Stimulated activated CD8-positive, alpha-beta memory T cell treated with anti-CD3 and anti-CD28 coated beads, Interleukin-4, amount 100 ng/mL, for 4 hours (primary cell): ENCODE measurements around the gene PRXL2C.

Experiments used
- DNase-seq, 2 donors: peaks; one replicate each; pipeline ENCODE4 v3.0.0-alpha.2; 2020; ENCODE audit warnings: low read depth in 2 of 2, low spot score in 1 of 2

PRXL2C gene

GRCh38 chr9:96612966-96613589 lies 42.0 kb downstream of the PRXL2C start:
- no peak for DNase-seq

DNA sequence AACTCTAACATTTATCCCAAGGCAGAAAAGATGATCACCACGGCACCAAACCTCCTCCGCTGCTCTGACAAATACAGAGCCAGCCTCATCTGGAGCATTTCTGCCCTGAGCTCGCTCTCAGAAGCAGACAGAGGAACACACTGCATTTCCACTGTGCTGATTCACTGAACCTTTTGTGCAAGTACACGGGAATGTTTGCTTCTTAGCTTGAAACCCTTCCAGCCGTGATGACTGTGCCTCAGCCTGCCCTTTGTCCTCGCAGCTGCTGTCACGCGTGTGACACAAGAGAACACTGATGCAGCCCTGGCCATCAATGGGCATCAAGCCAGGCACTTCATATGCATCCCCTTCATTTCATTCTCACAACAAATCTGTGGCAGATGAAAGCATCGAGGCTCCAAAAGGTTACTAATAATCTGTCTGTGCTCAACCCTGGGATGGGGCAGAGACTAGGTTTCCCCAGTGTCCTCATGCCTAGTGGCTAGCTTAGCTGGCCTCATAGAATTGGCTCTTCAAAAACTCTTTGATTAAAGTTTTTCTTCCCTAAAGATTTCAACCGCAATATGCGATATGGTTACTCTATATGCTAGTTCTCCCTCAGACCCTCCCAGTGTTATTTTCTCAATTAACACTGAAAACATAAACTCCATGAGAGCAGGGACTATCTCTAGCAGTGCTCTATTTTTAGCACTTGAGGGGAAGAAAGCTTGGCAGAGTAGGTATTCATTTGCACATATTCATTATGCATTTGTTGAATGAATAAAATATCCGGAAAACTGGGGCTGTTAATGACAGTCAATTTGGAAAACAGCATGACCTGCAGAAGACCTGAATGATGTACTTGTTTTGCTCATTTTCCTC lies 42.8 kb downstream of the PRXL2C start:
- DNase-seq: no peak

GRCh38 chr9:96611302-96611701 lies 43.8 kb downstream of the PRXL2C start:
- DNase-seq: no peak

GRCh38 chr9:96609732-96610131 lies 45.4 kb downstream of the PRXL2C start:
- DNase-seq: no peak

DNA sequence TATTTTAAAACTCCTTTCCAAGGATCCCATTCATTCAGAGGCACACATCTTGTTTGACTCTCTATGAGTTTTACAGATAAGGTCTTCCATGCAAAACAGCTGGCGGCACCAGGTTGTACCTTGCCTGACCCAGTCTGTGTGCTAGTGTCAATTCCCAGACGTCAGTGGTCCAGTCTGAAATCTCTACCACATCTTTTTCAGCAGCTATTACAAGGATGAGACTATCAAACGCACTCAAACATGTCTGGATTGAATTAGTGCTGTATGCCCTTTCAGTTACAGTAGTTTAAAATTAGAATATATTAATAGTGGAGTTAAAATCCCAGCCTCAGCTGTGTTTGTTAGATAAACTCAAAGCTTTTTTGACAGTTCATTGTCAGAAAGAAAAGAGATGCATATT lies 47.1 kb downstream of the PRXL2C start:
- no peak for DNase-seq

- DNase-seq: no peak
Measured at GRCh38 chr9:96605328-96605727, 49.8 kb downstream of the PRXL2C start.

- DNase-seq: no peak
Measured at GRCh38 chr9:96604004-96604319, 51.2 kb downstream of the PRXL2C start.

- DNase-seq: no peak
Measured at GRCh38 chr9:96603305-96604003, 51.7 kb downstream of the PRXL2C start.

DNA sequence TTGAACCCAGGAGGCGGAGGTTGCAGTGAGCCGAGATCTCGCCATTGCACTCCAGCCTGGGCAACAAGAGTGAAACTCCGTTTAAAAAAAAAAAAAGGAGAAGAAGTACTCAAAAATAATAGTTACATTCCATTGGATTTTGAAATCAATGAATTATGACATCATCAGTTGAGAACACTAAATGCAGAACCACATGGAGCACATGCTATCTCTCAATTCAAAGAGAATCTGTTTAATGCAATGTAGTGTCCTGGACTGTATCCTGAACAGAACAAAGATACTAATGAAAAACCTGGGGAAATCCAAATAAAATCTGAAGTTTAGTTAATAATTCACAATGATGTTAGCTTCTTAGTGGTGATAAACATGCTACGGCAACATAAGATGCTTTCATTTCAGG lies 55.8 kb downstream of the PRXL2C start:
- DNase-seq: no peak

GRCh38 chr9:96596601-96597111 lies 58.5 kb downstream of the PRXL2C start:
- DNase-seq: no peak
